ENCODE results near the gene CEP43.

DNA sequence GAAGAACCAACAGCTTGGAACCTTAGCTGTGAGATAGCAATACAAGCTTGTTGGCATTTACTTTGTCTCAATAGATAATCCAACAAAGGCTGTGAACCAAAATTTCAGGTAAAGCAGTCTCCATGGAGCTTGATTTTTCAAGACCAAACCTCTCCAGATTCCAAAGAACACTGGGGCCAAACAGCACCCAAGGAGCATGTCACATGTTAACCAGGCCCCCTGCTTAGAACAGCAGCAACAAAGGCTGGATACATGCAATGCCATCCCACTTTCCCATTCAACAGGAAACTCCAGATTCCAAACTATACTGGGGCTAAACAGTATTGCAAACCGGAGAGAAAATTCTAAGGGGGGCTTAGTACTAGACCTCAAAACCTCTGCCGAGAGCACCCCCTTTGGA lies 27.1 kb upstream of the CEP43 start:
- no peak for TF ChIP-seq POLR2A (IDR thresholded peaks at IDR 0.05)
- TF ChIP-seq, protein P1, sequence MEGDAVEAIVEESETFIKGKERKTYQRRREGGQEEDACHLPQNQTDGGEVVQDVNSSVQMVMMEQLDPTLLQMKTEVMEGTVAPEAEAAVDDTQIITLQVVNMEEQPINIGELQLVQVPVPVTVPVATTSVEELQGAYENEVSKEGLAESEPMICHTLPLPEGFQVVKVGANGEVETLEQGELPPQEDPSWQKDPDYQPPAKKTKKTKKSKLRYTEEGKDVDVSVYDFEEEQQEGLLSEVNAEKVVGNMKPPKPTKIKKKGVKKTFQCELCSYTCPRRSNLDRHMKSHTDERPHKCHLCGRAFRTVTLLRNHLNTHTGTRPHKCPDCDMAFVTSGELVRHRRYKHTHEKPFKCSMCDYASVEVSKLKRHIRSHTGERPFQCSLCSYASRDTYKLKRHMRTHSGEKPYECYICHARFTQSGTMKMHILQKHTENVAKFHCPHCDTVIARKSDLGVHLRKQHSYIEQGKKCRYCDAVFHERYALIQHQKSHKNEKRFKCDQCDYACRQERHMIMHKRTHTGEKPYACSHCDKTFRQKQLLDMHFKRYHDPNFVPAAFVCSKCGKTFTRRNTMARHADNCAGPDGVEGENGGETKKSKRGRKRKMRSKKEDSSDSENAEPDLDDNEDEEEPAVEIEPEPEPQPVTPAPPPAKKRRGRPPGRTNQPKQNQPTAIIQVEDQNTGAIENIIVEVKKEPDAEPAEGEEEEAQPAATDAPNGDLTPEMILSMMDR (IDR thresholded peaks at IDR 0.05), result no peak

All from ovary (tissue), 3 donors.